H1 (cell line): ENCODE measurements around the gene CAMK2A. TPM values are rescaled to one million over a fixed set of nuclear protein-coding genes. Genes with fewer than 3 reads are reported as not detected.

ENCODE experiments used
- CTCF ChIA-PET: fragments of 300-600 bp; sonication (Branson Sonifier 250); formaldehyde crosslinking; loops from one replicate; lab custom pipeline; 2021; ENCODE audit not compliant: partially characterized antibody; lab: Charles Lee
- POLR2A ChIA-PET: fragments of 300-600 bp; sonication (Branson Sonifier 250); formaldehyde crosslinking; loops from one replicate; lab custom pipeline; 2021; ENCODE audit warnings: inconsistent platforms; ENCODE audit not compliant: partially characterized antibody; lab: Charles Lee
- DNase-seq, 2 experiments: peaks; one replicate each; pipeline versions ENCODE4 v3.0.0 to v3.0.0-alpha.2; 2010 to 2022; ENCODE audit warnings: low spot score in 2 of 2, low read depth in 1 of 2, mixed read lengths in 1 of 2
- FAIRE-seq: peaks from 2 replicates; lab custom pipeline; 2011; peaks lifted over from hg19 to GRCh38; lab: Jason Lieb, UNC
- H2AFZ ChIP-seq: 2 replicates; pipeline ENCODE4 v1.8.1; 2012; ENCODE audit warnings: low read length, inconsistent platforms
- H2AK5ac ChIP-seq: 2 replicates; pipeline ENCODE4 v1.6.1; 2013; ENCODE audit warnings: low read depth, low read length
- H2BK120ac ChIP-seq: replicated peaks from 2 replicates; pipeline ENCODE3; 2013; ENCODE audit warnings: low read depth, low read length, inconsistent platforms
- H2BK12ac ChIP-seq: 2 replicates; pipeline ENCODE4 v1.6.1; 2013; ENCODE audit warnings: low read depth, low read length
- H2BK15ac ChIP-seq: 2 replicates; pipeline ENCODE4 v1.6.1; 2013; ENCODE audit warnings: low read length
- H2BK20ac ChIP-seq: 2 replicates; pipeline ENCODE4 v1.6.1; 2013; ENCODE audit warnings: low read length
- H2BK5ac ChIP-seq: 2 replicates; pipeline ENCODE4 v1.6.1; 2013; ENCODE audit warnings: low read depth, low read length
- H3K14ac ChIP-seq: 2 replicates; pipeline ENCODE4 v1.6.1; 2013; ENCODE audit warnings: inconsistent platforms; ENCODE audit not compliant: insufficient read length
- H3K18ac ChIP-seq: 2 replicates; pipeline ENCODE4 v1.6.1; 2013; ENCODE audit warnings: low read length; ENCODE audit errors: extremely low read depth
- H3K23ac ChIP-seq: 2 replicates; pipeline ENCODE4 v1.6.1; 2013; ENCODE audit warnings: inconsistent platforms; ENCODE audit not compliant: insufficient read length
- H3K23me2 ChIP-seq: 2 replicates; pipeline ENCODE4 v1.6.1; 2013; ENCODE audit warnings: low read depth, low read length
- H3K27ac ChIP-seq: 2 replicates; pipeline ENCODE4 v1.6.1; 2011; ENCODE audit warnings: low read depth, low read length, inconsistent platforms
- H3K27me3 ChIP-seq, 4 experiments: replicated peaks in 1 of 4; 1 replicate in 1 of 4; 2 replicates in 3 of 4; pipeline versions ENCODE4 v1.6.1 to v1.8.1; 2011 to 2013; ENCODE audit warnings: low read length in 3 of 4, mild to moderate bottlenecking in 3 of 4, inconsistent platforms in 2 of 4, mixed read lengths in 2 of 4, moderate library complexity in 1 of 4; ENCODE audit not compliant: control insufficient read depth in 3 of 4, insufficient read depth in 3 of 4; ENCODE audit errors: extremely low read depth in 1 of 4
- H3K36me3 ChIP-seq, 4 experiments: 2 replicates each; pipeline versions ENCODE4 v1.6.1 to v1.8.1; 2011 to 2013; ENCODE audit warnings: mild to moderate bottlenecking in 4 of 4, low read length in 3 of 4, moderate library complexity in 2 of 4, control low read depth in 1 of 4, inconsistent platforms in 1 of 4; ENCODE audit not compliant: insufficient read depth in 4 of 4, control insufficient read depth in 2 of 4
- H3K4ac ChIP-seq: replicated peaks from 2 replicates; pipeline ENCODE3; 2013; ENCODE audit warnings: low read length, low read depth, mixed read lengths, inconsistent platforms; ENCODE audit not compliant: insufficient read length
- H3K4me1 ChIP-seq, 4 experiments: replicated peaks in 1 of 4; 1 replicate in 1 of 4; 2 replicates in 3 of 4; pipeline versions ENCODE4 v1.6.1 to v1.8.1; 2011 to 2013; ENCODE audit warnings: low read length in 3 of 4, inconsistent platforms in 2 of 4, mixed read lengths in 1 of 4; ENCODE audit not compliant: insufficient read depth in 4 of 4, control insufficient read depth in 3 of 4
- H3K4me2 ChIP-seq, 2 experiments: 2 replicates each; pipeline versions ENCODE4 v1.6.1 to v1.8.1; 2011 to 2013; ENCODE audit warnings: low read depth in 2 of 2, low read length in 2 of 2, control low read depth in 1 of 2, inconsistent platforms in 1 of 2, mild to moderate bottlenecking in 1 of 2; ENCODE audit not compliant: insufficient read depth in 1 of 2
- H3K4me3 ChIP-seq, 4 experiments: fragments of 200-600, 300-600 bp in 1 of 4; sonication (generic), shearing (Covaris generic), sonication (Bioruptor Twin) in 1 of 4; 2 replicates each; pipeline versions ENCODE4 v1.5.1 to v1.8.1; 2011 to 2016; ENCODE audit warnings: low read length in 4 of 4, low read depth in 3 of 4, control low read depth in 2 of 4, inconsistent platforms in 2 of 4, mild to moderate bottlenecking in 2 of 4, mixed read lengths in 1 of 4, moderate library complexity in 1 of 4; ENCODE audit not compliant: insufficient read depth in 2 of 4; ENCODE audit errors: extremely low read depth in 1 of 4
- H3K56ac ChIP-seq: replicated peaks from 2 replicates; pipeline ENCODE3; 2013; ENCODE audit warnings: low read depth, mild to moderate bottlenecking, mixed read lengths, low read length, inconsistent platforms; ENCODE audit not compliant: insufficient read length
- H3K79me1 ChIP-seq: 2 replicates; pipeline ENCODE4 v1.6.1; 2013; ENCODE audit warnings: low read depth, low read length, control low read depth
- H3K79me2 ChIP-seq, 2 experiments: 2 replicates each; pipeline versions ENCODE4 v1.6.1 to v1.8.1; 2012 to 2013; ENCODE audit warnings: low read length in 2 of 2, mild to moderate bottlenecking in 2 of 2, inconsistent platforms in 1 of 2; ENCODE audit not compliant: insufficient read depth in 2 of 2, control insufficient read depth in 1 of 2
- H3K9ac ChIP-seq, 4 experiments: replicated peaks in 1 of 4; 1 replicate in 1 of 4; 2 replicates in 3 of 4; pipeline versions ENCODE4 v1.6.1 to v1.8.1; 2011 to 2013; ENCODE audit warnings: low read depth in 3 of 4, low read length in 3 of 4, control low read depth in 2 of 4, mild to moderate bottlenecking in 2 of 4, moderate library complexity in 2 of 4, inconsistent platforms in 1 of 4; ENCODE audit errors: extremely low read depth in 1 of 4
- H3K9me3 ChIP-seq, 2 experiments: 2 replicates each; pipeline versions ENCODE4 v1.6.1 to v1.8.1; 2012 to 2013; ENCODE audit warnings: mild to moderate bottlenecking in 2 of 2, moderate library complexity in 2 of 2, control low read depth in 1 of 2, inconsistent platforms in 1 of 2, low read depth in 1 of 2, low read length in 1 of 2, mixed read lengths in 1 of 2; ENCODE audit not compliant: insufficient read depth in 2 of 2
- H4K20me1 ChIP-seq, 2 experiments: replicated peaks in 1 of 2; 2 replicates each; pipeline versions ENCODE3 to v1.8.1; 2011 to 2013; ENCODE audit warnings: inconsistent platforms in 2 of 2, low read length in 2 of 2, mild to moderate bottlenecking in 1 of 2; ENCODE audit not compliant: insufficient read depth in 2 of 2, control insufficient read depth in 1 of 2
- H4K5ac ChIP-seq: 2 replicates; pipeline ENCODE4 v1.6.1; 2013; ENCODE audit warnings: low read length, low read depth, mixed read lengths, inconsistent platforms; ENCODE audit not compliant: insufficient read length
- H4K8ac ChIP-seq: 2 replicates; pipeline ENCODE4 v1.8.0; 2013; ENCODE audit warnings: mild to moderate bottlenecking, moderate library complexity, low read length, inconsistent platforms; ENCODE audit not compliant: insufficient read depth; ENCODE audit errors: extremely low read depth
- H4K91ac ChIP-seq: replicated peaks from 2 replicates; pipeline ENCODE3; 2013; ENCODE audit warnings: low read length, mixed read lengths, inconsistent platforms; ENCODE audit not compliant: insufficient read length
- KDM1A ChIP-seq: fragments of 200-600, 300-600 bp; sonication (generic); IDR thresholded peaks from 2 replicates; pipeline ENCODE4 v1.7.1; 2016; ENCODE audit warnings: mild to moderate bottlenecking, low read length, borderline replicate concordance
- MAFK ChIP-seq: IDR thresholded peaks from 2 replicates; pipeline ENCODE4 v1.6.1; 2012; ENCODE audit warnings: low read depth, mild to moderate bottlenecking, improper control_type of control experiment, low read length
- WGBS, 2 experiments: shearing (Covaris generic) in 1 of 2; methylation state at CpG; one replicate each; pipeline versions ENCODE4 v1.1.6 to v1.1.7; 2013 to 2015; ENCODE audit warnings: low lambda C conversion rate in 2 of 2, mixed read lengths in 2 of 2, inconsistent platforms in 1 of 2, low coverage in 1 of 2, missing lambda C conversion rate in 1 of 2; ENCODE audit not compliant: insufficient replicate concordance in 2 of 2, insufficient coverage in 1 of 2, insufficient read length in 1 of 2; ENCODE audit errors: extremely low coverage in 1 of 2, missing lambda C conversion rate in 1 of 2; 5-methylcytosine and 5-hydroxymethylcytosine counted together
- polyA plus RNA-seq, 7 experiments: library from polyadenylated mRNA; depleted of rRNA in 3 of 7; stranded (reverse) in 5 of 7; unstranded in 2 of 7; fragments of >200 nt in 5 of 7; fragments of 200-250 nt in 2 of 7; gene quantifications; 1 replicate in 5 of 7; 2 replicates in 1 of 7; 4 replicates in 1 of 7; pipeline versions ENCODE4 v1.2.1 to v1.2.3, GENCODE V29; 2011 to 2013; ENCODE audit warnings: missing spikeins in 2 of 7, mixed read lengths in 2 of 7
- total RNA-seq: library from RNA; stranded (reverse); fragmentation: NEBNext Ultra II Directional; extraction: Animal tissue kit (Norgen Biotek cat#: 25700); gene quantifications from 2 replicates; pipeline ENCODE4 v1.2.1, GENCODE V29; 2021

The CAMK2A gene
- total and polyA plus RNA-seq, 2 of the 8 experiments (the other 6 are each of a cell fraction or from before 2014, with no cell fraction given): 0.20 to 0.28 TPM

DNA sequence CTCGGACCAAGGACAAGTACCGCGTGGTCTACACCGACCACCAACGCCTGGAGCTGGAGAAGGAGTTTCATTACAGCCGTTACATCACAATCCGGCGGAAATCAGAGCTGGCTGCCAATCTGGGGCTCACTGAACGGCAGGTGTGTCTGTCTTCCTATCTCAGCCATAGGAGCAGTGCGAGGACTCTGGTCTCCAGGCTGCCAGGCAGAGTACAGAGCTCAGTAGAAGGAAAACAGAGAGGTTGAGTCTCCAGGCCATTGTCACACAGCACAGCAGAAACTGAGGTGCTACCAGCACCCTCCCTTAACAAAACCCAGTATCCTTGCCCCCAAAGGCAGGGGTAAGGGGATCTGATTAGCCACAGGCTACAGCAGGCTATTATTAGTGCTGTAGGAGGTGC, 106.8 kb downstream of the CAMK2A start:
- H3K14ac ChIP-seq: no peak overlapping the region
- no peak overlapping the region for H2AFZ ChIP-seq
- DNase-seq (no peak), FAIRE-seq (no peak)
- no peak overlapping the region for H2AK5ac ChIP-seq
- ChIA-PET POLR2A (interaction anchor here (0.6 kb wide), 2 partner anchors 9 to 214 kb away, joined by 3 read pairs; no protein-coding TSS in a partner anchor), CTCF (interaction anchor here (1.0 to 17.8 kb wide), 7 partner anchors 8 to 216 kb away, joined by 3 to 406 read pairs (median 28); partner anchors contain the start of genes CDX1 and SLC6A7)
- peaks cover 0 to 12% (median 5%) of the 10 kb centered on the region in 4 experiments; a peak in 6 of 7 replicates for H3K4me1 ChIP-seq
- no peak overlapping the region for H3K4ac ChIP-seq
- H4K20me1 ChIP-seq: no peaks in the 10 kb centered on the region
- no peak overlapping the region for H2BK5ac ChIP-seq
- H3K79me1 ChIP-seq: no peaks in the 10 kb centered on the region
- H3K36me3 ChIP-seq: no peaks in the 10 kb centered on the region
- no peak overlapping the region for H3K27ac ChIP-seq
- no peak for TF ChIP-seq MAFK
- TF ChIP-seq KDM1A: peak; percentile 64; the same call in 1 of the 2 replicates
- no peak overlapping the region for H3K4me3 ChIP-seq
- H3K18ac ChIP-seq: no peak overlapping the region
- H4K8ac ChIP-seq: no peak overlapping the region
- H3K23me2 ChIP-seq: no peaks in the 10 kb centered on the region; the same call in 1 of the 2 replicates
- no peak overlapping the region for H3K56ac ChIP-seq
- H3K9me3 ChIP-seq: no peaks in the 10 kb centered on the region
- H3K79me2 ChIP-seq: no peaks in the 10 kb centered on the region
- 90% methylated on average over 10 of the region's 10 CpGs; no CpG with 5 or more reads in 1 of the 2 experiments for WGBS, 2 experiments
- no peak overlapping the region for H3K4me2 ChIP-seq
- no peak overlapping the region for H2BK120ac ChIP-seq
- H2BK12ac ChIP-seq: no peak overlapping the region
- H4K91ac ChIP-seq: no peak overlapping the region
- peaks cover 0 to 20% (median 14%) of the 10 kb centered on the region in 4 experiments; a peak in 5 of 7 replicates for H3K27me3 ChIP-seq
- no peak overlapping the region for H2BK20ac ChIP-seq
- no peak overlapping the region for H3K23ac ChIP-seq
- no peak overlapping the region for H4K5ac ChIP-seq
- H2BK15ac ChIP-seq: no peak overlapping the region
- H3K9ac ChIP-seq: no peak overlapping the region
